Measurements from ENCODE around the gene NBEA.

The NBEA gene

DNA sequence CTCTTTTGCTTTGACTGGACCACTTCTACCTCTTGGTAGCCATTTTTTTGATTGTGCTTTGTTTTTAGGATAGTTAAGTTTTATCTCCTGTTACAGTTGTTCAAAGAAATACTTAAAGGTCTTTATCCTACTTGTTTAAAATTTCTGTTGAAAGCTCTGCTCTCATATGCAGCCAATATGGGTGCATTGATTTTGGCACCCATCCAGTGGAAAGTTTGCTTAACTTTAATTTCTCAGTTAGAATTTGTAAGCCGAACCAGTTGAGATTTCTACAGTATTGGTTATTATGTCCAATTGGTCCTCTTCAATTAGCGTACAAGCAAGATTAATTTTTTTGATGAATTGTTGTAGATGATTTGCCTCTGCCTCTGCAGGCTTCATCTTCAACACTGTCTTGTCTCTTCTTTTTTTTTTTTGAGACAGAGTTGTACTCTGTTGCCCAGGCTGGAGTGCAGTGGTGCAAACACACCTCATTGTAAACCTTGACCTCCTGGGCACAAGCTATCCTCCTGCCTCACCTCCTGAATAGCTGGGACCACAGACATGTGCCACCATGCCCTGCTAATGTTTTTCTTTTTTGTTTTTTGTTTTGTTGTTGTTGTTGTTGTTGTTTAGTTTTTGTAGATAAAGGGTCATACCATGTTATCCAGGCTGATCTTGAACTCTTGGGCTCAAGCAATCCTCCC, 469.1 kb downstream of the NBEA start:
- no peak for DNase-seq

DNA sequence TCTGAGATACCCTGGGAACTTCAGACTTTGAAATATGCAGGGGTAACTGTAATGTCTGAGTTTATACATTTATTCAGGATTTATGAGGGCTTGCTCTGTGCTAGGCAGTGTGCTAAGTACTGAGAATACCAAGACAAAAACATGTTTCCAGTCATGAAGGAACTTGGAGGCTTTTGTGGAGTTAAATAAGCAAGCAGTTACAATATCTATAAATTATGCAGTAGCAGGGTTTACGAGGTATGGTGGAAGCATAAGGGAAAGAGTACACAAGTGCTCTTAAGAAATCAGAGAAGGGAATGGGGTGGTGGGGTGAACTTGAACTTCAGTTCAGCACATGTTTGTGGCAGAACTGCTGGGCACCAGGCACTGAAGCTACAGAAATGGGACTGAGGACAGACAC, 506.4 kb downstream of the NBEA start:
- no peak for DNase-seq

DNA sequence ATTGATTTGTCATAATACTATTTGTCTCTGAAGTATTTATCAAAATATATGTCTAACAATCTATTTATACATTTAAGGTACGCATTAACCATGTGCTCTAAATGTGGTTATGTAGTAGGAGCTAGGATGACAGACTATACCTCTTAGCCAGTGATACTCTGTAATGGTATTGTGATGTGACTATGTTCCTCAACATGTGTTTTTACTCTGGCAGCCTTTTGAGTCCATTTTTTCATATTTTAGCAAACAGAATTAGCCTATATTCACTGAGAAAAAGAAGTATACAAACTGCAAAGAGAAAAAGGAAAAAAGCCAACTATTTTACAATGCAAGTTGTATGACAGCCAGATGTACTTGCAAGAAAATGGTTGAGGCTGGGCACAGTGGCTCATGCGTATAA, 507.8 kb downstream of the NBEA start:
- no peak for DNase-seq

DNA sequence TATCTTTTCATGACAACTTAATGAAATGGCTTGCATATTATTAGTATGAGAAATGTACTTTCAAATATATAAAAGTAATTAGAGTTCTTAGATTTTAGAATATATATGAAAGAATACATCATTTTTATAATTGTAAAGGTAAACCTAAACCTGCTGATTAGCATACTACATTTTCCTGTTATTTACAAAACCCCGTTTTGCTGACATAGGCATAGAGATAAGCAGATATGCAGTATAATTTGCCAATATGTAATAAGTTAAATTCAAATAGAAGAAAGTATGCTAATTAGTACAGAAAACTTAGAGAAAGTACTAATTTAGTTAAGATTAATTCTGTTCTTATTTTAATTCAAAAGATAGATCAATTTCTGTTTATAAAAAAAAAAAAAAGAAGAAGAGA, 513.0 kb downstream of the NBEA start:
- DNase-seq: no peak

DNA sequence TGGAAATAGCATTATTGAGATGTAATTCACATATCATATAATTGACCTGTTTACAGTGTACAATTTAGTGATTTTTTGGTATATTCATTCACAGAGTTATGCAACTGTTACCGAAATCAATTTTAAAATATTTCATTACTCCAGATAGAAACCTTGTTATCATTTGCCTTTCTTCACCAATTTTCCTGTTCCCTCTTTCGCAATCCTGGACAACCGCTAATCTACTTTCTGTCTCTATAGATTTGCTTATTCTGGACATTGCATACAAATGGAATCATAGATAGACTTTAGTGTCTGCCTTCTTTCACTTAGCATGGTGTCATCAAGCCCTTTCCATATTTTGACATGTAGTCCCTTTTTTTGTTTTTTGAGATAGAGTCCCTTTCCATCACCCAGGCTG, 515.2 kb downstream of the NBEA start:
- DNase-seq: no peak

DNA sequence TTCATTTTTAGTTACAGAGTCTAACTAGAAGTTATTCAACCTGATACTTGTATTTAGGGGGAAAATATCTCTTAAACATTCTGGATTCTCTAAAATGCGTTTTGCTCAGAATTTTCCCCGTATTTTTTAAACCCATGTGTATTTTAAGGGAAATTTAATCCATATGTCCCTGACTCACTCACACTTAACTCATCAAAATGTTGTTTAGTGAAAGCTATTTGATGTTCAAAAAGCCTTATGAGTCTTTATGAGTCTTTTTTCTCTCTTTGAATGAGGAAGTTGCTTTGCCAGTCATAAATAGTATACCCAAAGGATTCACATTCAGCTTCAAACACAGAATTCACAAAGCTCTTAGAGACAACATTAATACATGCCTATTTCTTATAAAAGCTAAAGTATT, 518.0 kb downstream of the NBEA start:
- no peak for DNase-seq

DNA sequence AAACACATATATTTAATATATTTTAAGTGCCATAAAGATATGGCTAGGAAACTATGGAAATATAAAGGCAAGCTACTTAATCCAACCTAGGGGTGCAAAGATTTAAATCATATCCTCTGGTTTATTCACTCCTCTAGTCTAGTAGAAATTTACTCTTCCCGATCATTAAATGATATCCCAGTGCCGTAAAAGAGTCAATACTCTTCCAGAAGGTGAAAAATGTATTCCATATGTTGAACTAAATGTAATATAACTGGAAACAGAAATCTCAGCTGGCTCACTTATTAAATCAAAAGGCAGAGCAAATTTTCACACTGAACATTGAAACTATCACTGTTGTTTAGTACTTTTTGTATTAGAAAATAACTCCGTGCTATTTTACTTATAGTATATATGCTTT, 523.3 kb downstream of the NBEA start:
- DNase-seq: no peak

DNA sequence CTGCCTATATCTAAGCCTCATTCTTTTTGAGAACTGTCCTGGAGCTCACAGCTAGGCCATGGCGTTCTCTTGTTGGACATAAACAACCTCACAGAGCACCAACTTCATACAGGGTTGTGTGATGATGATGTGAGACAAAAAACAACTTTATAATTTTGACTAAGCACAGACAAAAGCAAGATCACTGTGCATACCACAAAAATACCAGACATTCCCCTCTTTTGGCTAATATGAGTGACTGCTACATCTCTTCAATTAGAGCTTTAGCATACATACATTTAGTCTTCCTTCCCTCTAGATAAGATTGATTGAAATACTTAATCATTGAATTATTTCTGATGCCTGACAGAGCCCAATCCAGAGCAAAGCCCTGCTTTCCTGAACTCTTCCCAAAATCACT, 526.1 kb downstream of the NBEA start:
- no peak for DNase-seq

DNA sequence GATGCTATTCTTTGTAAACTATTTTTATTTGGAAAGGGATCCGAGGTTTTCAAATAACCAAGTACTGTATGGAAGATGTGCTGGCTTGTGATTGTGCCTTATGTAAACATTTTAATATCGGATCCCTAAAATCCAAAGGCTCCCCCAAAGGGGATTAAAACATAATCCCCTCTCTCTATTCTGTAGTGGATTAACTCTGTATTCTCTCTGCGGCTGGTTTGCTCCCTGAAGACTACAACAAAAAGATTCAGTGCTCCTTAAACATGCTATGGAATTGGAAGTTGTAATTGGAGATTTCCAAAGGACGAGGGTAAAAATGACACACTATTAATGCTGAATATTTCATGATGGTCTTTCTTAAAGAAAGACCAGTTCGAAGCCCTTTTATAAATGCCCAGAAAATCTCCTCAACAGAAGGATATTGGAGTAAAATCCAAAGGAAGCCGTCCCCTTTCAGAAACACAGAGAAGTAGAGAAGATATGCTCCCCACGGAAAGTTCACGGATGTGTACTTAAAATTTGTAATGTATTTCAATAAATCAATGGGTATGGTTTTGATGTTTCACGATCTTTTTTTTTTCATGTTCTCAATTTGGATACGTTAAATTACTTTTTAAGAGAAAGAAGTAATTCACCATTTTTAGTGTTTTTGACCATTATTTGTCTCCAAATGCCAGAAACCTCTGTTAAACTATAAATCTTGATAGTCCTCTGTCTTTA, 527.9 kb downstream of the NBEA start:
- DNase-seq: no peak

DNA sequence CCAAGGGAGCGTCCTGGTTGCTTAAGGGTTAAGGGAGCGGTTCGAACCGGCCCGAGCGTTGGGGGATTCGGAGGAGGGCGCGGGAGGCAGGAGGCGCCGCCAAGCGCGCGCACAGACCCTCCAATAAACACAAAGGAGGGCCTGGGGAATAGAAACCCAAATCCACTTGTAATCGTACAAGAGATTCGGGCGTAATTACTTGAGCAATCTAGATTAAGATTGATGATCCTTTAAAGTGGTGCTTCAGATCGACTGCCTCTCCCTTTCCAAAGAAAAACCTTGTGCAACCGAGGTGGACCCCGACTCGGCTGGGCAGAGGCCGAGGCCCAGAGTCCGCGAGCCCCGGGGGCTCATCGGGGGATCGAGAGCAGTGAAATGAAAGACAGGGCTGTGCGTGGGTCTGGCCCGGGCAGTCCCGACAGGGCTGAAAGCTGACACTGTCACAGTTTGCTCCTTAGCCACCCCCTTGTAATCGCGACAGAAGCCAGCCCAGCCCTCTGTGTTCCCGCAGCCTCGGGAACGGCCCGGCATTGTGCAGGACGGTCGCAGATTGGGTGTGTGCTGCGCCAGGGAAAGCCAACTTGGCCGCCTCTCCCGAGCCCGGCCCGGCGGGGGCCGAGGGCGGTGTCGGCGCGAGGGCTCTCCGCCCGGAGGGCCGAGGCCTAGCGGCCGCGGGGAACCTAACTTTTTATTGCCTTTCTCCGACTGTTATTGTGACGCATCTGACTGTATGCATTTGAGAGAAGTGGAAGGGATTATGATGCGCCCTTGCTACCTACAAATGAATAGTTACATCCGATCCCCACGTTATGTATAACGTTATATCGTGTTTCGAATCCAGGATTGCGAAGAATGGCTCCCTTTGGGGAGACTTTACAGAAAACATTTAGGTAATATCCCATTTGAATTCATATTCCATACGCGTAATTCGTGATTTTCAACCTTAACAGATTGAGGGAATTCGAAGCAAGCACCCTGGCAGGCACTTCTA, 528.9 kb downstream of the NBEA start:
- DNase-seq: no peak

DNA sequence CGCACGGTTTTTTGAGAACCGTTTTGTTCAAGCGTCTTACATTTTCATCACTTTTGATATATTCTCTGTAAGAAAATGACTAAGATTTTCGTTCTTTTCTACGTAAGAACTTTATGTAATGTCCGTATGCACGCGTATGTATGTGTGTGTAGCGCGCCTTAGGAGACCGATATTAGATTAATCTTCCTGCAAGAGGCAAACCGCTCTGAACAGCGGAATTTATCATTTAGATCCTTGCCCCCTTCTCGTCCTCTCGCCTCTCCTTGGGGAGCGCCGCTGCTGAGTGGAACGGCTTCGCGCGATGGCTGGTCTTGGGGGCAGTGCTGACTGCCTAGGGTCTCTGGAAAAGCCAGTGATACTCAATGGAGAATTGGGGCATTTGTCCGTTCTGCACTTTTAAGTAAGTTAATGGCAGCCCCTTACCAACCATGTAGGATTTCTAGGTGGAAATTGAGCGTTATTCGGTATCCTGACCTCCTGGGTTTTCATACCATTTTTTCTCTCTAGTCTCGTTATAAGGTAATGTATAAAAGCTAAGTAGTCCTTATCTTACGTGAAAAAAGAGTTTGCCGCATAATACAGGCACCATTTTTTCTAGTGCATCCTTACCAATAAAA, 529.7 kb downstream of the NBEA start:
- DNase-seq: no peak

DNA sequence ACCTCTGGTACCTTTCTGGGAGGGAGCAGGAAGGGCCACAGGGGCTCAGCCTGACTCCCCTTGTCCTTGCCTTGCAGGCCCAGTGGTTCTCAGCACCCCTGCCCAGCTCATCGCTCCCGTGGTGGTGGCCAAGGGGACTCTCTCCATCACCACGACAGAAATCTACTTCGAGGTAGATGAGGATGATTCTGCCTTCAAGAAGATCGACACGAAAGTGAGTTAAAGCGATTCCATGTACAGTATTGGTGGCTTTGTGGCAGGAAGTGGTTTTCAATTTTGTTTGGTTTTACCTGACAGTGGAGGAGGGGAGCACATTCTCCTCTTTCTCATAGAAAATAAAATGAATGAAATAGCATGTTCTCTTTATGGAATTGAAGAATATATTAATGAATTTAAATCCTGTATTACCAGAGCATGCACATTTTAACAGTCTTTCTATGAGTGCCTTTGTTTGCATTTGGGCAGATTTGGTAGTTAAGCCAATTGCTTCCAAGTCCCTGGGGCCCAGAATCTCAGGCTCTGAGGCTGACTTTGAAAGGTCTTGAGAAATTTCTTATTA, 530.3 kb downstream of the NBEA start:
- DNase-seq: no peak

DNA sequence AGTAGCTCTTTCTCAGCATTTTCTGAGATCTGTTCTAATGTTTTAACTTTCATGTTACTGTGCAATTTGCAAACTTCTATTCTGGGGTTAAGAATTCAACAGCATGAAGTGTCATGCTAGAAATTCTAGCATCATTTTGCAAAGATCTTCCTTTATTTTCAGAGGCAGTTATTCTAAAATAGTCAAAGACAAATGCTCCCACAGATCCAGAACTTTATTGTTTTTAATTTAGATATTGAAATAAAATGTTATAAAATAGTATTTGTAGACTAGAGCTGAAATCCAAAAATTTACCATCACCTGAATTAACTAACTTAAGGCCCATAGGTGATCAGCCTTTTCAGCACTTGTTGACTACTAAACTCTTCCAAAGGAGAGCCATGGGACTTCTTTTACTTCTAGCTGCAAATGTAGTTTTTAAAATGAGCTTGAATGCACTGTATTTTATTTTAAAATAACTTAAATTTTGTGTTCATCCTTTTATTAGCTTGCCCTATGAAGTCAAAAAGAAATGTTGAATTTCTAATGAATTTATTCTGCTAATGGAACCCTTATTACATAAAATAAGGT, 531.2 kb downstream of the NBEA start:
- DNase-seq: no peak

DNA sequence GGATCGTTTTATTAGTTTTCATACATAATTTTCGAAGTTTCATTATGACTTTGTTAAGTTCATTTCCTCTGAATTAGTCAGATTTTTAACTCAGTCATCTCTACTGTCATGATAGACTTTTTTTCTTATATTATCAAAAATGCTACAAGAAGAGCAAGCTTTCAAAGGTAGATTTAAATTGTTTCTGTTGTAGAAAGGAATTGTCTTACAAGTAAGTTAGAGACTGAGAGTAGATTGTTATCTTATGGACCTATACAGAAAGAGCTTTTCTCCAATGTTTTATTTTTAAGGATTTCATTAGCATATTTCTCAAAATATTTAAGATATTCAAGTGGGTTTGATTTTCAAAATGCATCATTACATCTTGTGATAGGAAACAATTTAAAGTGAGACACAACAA, 531.7 kb downstream of the NBEA start:
- DNase-seq: no peak

DNA sequence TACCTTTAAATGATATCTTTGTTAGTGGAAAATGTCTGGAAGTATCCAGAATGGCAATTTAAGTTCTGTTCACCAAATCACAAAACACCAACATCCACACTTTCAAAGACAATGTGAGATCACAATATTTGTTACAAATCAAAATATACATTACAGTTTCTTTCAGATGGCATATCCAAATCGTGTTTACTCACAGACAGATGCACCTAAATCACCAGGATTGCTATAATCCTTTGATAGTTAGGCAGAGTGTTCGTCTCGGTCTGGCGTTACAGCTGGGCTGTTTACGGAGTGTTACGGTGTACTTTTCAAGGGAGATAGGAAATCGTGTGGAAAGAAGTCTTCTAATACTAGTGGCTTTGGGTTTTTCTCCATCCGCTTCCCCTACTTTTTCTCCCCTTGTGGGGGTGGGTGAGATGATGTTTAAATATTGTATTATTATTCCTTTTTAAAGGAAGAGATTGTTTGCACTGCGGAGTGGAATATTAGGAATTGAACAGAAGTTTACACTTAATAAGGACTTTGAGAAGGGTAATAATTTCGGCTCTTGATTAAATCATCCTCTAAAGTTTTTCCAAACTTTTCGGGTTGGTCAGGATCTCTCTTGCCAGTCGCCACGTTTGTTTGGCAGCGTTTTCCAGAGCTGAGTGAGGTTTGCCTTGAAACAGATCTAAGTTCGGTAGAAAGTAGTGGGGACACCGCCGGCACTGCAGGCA, 532.6 kb downstream of the NBEA start:
- DNase-seq: no peak

DNA sequence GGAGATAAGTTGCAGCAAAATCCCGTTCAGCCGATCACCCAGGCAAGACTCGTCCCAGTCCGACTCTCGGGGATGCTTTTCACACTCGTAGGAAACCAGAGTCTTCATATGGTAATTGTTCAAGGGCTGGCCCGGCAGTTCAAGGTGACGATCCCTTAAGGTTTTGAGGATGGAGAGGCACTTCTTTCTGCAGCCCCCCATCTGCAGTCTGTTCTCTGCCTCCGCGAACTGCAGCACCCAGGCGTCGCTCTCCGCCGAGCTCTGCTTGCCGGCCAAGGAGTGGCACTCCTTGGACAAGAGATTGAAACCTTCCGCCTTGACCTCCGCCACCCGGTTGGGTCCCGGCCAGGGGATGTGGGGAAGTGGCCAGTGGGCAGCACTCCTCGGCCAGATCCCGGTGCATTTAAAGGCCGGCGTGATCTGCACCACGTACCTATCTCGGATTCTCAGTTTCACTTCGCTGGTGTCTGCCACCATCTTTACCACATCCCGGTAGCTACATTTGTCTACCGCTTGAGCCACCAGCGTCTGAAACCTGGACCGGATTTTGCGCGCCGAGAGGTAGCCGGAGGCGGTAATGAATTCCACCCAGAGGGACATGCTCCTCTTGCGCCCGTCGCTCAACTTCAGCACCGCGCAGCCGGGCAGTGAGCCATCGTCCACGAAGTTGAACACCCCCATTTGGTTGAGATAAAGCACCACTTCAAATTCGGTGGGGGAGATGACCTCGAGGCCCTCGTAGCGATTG, 533.3 kb downstream of the NBEA start:
- DNase-seq: no peak

DNA sequence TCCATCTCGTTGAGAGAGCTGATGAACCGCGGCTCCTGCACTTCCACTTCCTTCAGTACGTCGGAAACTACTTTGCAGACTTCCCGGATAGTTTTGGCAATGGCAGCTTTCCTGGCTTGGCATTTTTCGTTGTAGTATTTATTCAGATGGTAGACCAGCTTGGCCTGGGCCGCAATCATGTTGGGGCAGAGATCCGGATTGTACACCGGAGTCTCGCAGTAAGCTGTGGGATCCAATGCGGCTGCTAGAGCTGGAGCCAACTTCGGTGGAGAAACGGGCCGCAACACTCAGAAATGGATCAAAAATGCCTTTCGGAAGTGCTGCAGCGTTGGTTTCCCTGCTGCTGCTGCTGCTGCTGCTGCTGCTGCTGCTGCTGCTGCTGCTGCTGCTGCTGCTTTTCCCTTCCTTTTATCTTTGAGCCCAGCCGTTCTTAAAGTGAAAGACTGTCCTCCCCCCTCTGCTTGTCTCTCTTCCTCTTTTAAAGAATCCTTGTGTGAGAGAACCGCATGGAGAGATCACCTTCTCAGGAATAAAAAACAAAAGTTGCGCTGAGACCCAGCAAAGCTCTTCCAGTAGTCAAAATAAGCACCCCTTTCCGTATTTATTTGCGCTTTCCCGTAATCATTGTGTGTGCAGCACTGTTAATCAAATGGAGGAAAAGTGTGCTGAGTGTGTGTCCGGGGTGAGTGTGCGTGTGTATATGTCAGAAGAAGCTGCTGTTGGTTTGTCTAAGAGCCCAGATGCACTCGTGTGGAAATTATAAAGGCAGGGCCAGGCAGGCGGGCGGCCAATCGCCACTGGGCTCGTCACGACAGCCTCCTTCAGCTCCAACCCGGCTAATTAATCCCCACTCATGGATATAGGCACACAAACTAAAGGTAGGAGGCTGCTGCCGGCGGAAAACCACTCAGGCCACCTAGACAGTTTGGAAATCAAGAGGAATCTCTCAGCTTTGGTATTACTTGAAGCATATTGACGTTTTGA, 534.2 kb downstream of the NBEA start, which contains the start of gene MAB21L1:
TSS of gene MAB21L1 (minus strand) at position 730 of the 984 bp plus-strand sequence. CDS start at position 179, 551 bp downstream.
- DNase-seq: no peak

DNA sequence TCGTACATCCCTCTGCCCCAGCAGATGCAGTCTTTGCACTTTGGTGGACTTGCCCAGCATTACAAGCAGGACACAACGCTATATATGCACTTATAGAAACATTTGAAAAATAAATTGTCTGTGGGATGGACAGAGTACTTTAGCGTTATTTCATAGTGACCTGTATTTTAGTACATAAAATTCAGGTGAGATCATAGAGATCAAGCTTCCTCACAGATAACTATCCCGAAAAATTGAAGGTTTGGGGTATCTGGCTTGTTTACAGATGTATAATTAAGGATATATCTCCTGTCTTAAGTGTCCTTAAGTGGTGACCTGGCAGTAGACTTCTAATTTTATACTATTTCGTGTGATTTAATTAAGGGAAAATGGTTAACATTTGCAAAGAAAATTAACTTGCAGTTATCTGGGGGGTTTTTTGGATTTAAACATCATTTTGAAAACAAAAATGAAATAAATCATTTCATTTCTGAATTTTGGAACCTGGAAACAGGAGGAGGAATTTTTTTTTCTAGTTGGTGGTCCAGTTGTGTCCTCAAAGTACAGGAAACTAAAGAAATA, 535.4 kb downstream of the NBEA start:
- no peak for DNase-seq
